ENCODE data around the gene IZUMO1. TPM values are rescaled to one million over a fixed set of nuclear protein-coding genes. Genes with fewer than 3 reads are reported as not detected.
A peak's percentile ranks its signal among the peaks of the same experiment; 100 is the strongest.
"Not testable (repeated sequence)": the region's sequence is repeated elsewhere in the genome, so short reads cannot be mapped to it uniquely, and the experiment has no call there.

IZUMO1 gene
- total and polyA plus RNA-seq, 2 of the 13 experiments (the other 11 are each of a cell fraction or from before 2014, with no cell fraction given), result 0.07 to 0.22 TPM

DNA sequence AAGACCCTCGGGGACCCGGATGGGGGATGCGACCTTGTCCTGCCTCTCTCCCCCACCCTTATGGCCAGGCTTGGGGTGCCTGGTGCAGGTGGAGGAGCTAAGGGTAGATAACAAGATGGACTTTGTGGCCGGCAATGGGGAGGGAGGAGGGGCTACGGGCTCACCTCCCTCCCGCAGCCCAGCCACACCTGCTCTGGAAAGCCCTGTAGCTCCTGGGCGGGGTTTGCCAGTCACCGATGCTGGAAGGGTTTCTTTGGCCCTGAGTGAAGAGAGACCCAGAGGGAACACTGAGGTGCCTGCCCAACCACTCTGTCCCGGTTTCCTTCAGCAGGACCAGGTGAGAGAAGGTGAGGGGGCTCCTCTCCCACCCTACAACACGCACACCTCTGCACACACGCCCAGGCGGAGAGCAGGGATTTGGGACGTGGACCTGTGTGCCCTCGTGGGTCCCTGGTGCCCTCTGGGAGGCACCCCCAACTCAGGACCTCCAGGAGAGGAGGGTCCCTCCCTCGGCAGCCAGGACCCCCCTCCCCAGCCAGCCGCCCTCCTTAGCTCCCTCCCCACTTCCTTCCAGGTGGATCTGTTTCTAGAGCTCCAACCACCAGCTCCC lies 50.9 kb downstream of the IZUMO1 start, which contains the start of gene FUT2 (continued):
- TF ChIP-seq, protein P1, sequence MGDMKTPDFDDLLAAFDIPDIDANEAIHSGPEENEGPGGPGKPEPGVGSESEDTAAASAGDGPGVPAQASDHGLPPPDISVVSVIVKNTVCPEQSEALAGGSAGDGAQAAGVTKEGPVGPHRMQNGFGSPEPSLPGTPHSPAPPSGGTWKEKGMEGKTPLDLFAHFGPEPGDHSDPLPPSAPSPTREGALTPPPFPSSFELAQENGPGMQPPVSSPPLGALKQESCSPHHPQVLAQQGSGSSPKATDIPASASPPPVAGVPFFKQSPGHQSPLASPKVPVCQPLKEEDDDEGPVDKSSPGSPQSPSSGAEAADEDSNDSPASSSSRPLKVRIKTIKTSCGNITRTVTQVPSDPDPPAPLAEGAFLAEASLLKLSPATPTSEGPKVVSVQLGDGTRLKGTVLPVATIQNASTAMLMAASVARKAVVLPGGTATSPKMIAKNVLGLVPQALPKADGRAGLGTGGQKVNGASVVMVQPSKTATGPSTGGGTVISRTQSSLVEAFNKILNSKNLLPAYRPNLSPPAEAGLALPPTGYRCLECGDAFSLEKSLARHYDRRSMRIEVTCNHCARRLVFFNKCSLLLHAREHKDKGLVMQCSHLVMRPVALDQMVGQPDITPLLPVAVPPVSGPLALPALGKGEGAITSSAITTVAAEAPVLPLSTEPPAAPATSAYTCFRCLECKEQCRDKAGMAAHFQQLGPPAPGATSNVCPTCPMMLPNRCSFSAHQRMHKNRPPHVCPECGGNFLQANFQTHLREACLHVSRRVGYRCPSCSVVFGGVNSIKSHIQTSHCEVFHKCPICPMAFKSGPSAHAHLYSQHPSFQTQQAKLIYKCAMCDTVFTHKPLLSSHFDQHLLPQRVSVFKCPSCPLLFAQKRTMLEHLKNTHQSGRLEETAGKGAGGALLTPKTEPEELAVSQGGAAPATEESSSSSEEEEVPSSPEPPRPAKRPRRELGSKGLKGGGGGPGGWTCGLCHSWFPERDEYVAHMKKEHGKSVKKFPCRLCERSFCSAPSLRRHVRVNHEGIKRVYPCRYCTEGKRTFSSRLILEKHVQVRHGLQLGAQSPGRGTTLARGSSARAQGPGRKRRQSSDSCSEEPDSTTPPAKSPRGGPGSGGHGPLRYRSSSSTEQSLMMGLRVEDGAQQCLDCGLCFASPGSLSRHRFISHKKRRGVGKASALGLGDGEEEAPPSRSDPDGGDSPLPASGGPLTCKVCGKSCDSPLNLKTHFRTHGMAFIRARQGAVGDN (CRISPR knock-in tag; IDR thresholded peaks at IDR 0.05), result peak; percentile 46
- TF ChIP-seq, protein P2, sequence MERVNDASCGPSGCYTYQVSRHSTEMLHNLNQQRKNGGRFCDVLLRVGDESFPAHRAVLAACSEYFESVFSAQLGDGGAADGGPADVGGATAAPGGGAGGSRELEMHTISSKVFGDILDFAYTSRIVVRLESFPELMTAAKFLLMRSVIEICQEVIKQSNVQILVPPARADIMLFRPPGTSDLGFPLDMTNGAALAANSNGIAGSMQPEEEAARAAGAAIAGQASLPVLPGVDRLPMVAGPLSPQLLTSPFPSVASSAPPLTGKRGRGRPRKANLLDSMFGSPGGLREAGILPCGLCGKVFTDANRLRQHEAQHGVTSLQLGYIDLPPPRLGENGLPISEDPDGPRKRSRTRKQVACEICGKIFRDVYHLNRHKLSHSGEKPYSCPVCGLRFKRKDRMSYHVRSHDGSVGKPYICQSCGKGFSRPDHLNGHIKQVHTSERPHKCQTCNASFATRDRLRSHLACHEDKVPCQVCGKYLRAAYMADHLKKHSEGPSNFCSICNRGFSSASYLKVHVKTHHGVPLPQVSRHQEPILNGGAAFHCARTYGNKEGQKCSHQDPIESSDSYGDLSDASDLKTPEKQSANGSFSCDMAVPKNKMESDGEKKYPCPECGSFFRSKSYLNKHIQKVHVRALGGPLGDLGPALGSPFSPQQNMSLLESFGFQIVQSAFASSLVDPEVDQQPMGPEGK (CRISPR knock-in tag; IDR thresholded peaks at IDR 0.05), result peak; percentile 50; the same call in 1 of the 2 replicates
- TF ChIP-seq HNF4A (CRISPR knock-in tag; IDR thresholded peaks at IDR 0.05) (peak; percentile 66; the same call in 1 of the 2 replicates), NFKB2 (CRISPR knock-in tag; IDR thresholded peaks at IDR 0.05; ENCODE audit: borderline replicate concordance) (0 out of 2 replicates have a peak, but pooled peaks have one; percentile 24)

DNA sequence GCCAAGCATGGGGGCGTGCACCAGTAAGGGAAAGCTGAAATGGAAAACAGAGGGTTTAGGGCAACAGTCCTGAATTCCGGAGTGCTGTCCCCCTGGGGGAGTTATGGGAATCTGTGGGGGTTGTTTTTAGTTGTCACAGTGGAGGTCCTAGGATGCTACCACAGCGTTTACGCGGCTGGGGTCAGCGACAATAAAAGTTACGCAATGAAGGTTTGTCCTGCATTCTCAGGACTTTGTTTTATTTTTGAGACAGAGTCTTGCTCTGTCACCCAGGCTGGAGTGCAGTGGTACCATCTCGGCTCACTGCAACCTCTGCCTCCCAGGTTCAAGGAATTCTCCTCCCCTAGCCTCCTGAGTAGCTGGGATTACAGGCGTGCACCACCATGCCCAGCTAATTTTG lies 53.1 kb downstream of the IZUMO1 start:
- H3K36me3 ChIP-seq (replicated peaks in 1 of 2; ENCODE audit: control insufficient read depth in 1 of 2, insufficient read depth in 2 of 2, low read length in 2 of 2); H3K4me2 ChIP-seq (ENCODE audit: low read depth, low read length); H3K27me3 ChIP-seq (ENCODE audit: control insufficient read depth in 1 of 2, insufficient read depth in 2 of 2, low read length in 2 of 2); intact Hi-C loops (cut with micrococcal nuclease; ENCODE audit: unreplicated experiment); H3K27ac ChIP-seq (ENCODE audit: extremely low read length, insufficient read depth, low read length); POLR2A ChIA-PET; ATAC-seq; H3K4me3 ChIP-seq (replicated peaks in 1 of 3; ENCODE audit: insufficient read depth in 1 of 3, low read depth in 2 of 3, low read length in 3 of 3); CTCF ChIA-PET (ENCODE audit: low intra/inter-chr PET ratio, low total read pairs); H2AFZ ChIP-seq (ENCODE audit: low read length); H3K9me3 ChIP-seq (ENCODE audit: low read length); H3K79me2 ChIP-seq (ENCODE audit: insufficient read depth, low read length); BruUV-seq (replicated peaks); H4K20me1 ChIP-seq (ENCODE audit: insufficient read depth, low read length); FAIRE-seq; H3K9ac ChIP-seq (ENCODE audit: insufficient read depth, low read depth, low read length); DNase-seq (ENCODE audit: low spot score); in situ Hi-C loops (cut with HindIII; ENCODE audit: extremely low pct_ligation_motif_present, low pct_unique_long_range_greater_than_20kb): not testable (repeated sequence)
- TF ChIP-seq CEBPB (IDR thresholded peaks at IDR 0.05; ENCODE audit: borderline replicate concordance, low read depth, low read length), result peak; percentile 83
- peak; percentile 68 for TF ChIP-seq CEBPG (CRISPR knock-in tag; IDR thresholded peaks at IDR 0.05)
- H3K4me1 ChIP-seq (ENCODE audit: insufficient read depth, low read length), result peaks cover 35% of the 10 kb centered on the region
- WGBS (ENCODE audit: low lambda C conversion rate), result 30% methylated on average over 8 of the region's 9 CpGs

Small RNAs within 50 kb of the gene (small RNA-seq; reads per million reads assigned to genes)
- 0 reads per million in 3 experiments for gene RNU6-317P (ENCODE audit: insufficient read depth in 2 of 3, insufficient read length in 3 of 3, low read depth in 2 of 3, low replicate concordance in 1 of 3)

Other genes starting within 250 kb of the IZUMO1 start
- gene LMTK3, start 235.1 kb downstream of the IZUMO1 start, total RNA-seq (2016; rRNA removed; fragmentation: Illumina TruSeq; extraction: Trizol), result 0.22 and 0.29 TPM in 2 replicates
- gene LMTK3, start 235.1 kb downstream of the IZUMO1 start, polyA plus RNA-seq (2011; rRNA removed), result 0.18 and 0.30 TPM in 2 replicates
- gene SULT2B1, start 194.7 kb downstream of the IZUMO1 start, total RNA-seq (2016; rRNA removed; fragmentation: Illumina TruSeq; extraction: Trizol), result not detected in 2 replicates
- 0.07 and 0.13 TPM in 2 replicates for gene SULT2B1, start 194.7 kb downstream of the IZUMO1 start, polyA plus RNA-seq (2011; rRNA removed)
- not detected in 2 replicates for gene SPACA4, start 140.2 kb downstream of the IZUMO1 start, total RNA-seq (2016; rRNA removed; fragmentation: Illumina TruSeq; extraction: Trizol)
- not detected in 2 replicates for gene SPACA4, start 140.2 kb downstream of the IZUMO1 start, polyA plus RNA-seq (2011; rRNA removed)
- gene FAM83E, start 131.8 kb downstream of the IZUMO1 start, total RNA-seq (2016; rRNA removed; fragmentation: Illumina TruSeq; extraction: Trizol), result 0.60 TPM in 1 of 2 replicates, not detected in the other
- 0.13 and 0.18 TPM in 2 replicates for gene FAM83E, start 131.8 kb downstream of the IZUMO1 start, polyA plus RNA-seq (2011; rRNA removed)
- 1,485 and 1,498 TPM in 2 replicates for gene RPL18, start 127.7 kb downstream of the IZUMO1 start, total RNA-seq (2016; rRNA removed; fragmentation: Illumina TruSeq; extraction: Trizol)
- 1,639 and 1,894 TPM in 2 replicates for gene RPL18, start 127.7 kb downstream of the IZUMO1 start, polyA plus RNA-seq (2011; rRNA removed)
- gene SPHK2, start 127.4 kb downstream of the IZUMO1 start, total RNA-seq (2016; rRNA removed; fragmentation: Illumina TruSeq; extraction: Trizol), result 11.1 and 14.4 TPM in 2 replicates
- gene SPHK2, start 127.4 kb downstream of the IZUMO1 start, polyA plus RNA-seq (2011; rRNA removed), result 2.9 and 4.5 TPM in 2 replicates
- 5.5 and 5.8 TPM in 2 replicates for gene DBP, start 109.5 kb downstream of the IZUMO1 start, total RNA-seq (2016; rRNA removed; fragmentation: Illumina TruSeq; extraction: Trizol)
- gene DBP, start 109.5 kb downstream of the IZUMO1 start, polyA plus RNA-seq (2011; rRNA removed), result 1.7 and 2.1 TPM in 2 replicates
- 0.24 and 0.58 TPM in 2 replicates for gene CA11, start 100.7 kb downstream of the IZUMO1 start, total RNA-seq (2016; rRNA removed; fragmentation: Illumina TruSeq; extraction: Trizol)
- gene CA11, start 100.7 kb downstream of the IZUMO1 start, polyA plus RNA-seq (2011; rRNA removed), result 0.41 and 1.4 TPM in 2 replicates
- gene NTN5, start 73.9 kb downstream of the IZUMO1 start, total RNA-seq (2016; rRNA removed; fragmentation: Illumina TruSeq; extraction: Trizol), result not detected in 2 replicates
- 0.03 and 0.05 TPM in 2 replicates for gene NTN5, start 73.9 kb downstream of the IZUMO1 start, polyA plus RNA-seq (2011; rRNA removed)
- gene FUT2, start 50.9 kb downstream of the IZUMO1 start, total RNA-seq (2016; rRNA removed; fragmentation: Illumina TruSeq; extraction: Trizol), result 0.07 TPM in 1 of 2 replicates, not detected in the other
- gene FUT2, start 50.9 kb downstream of the IZUMO1 start, polyA plus RNA-seq (2011; rRNA removed), result 0.10 TPM in 1 of 2 replicates, not detected in the other
- gene MAMSTR, start 27.2 kb downstream of the IZUMO1 start, total RNA-seq (2016; rRNA removed; fragmentation: Illumina TruSeq; extraction: Trizol), result 2.0 and 2.2 TPM in 2 replicates
- 2.4 and 2.7 TPM in 2 replicates for gene MAMSTR, start 27.2 kb downstream of the IZUMO1 start, polyA plus RNA-seq (2011; rRNA removed)
- gene RASIP1, start 6.3 kb downstream of the IZUMO1 start, total RNA-seq (2016; rRNA removed; fragmentation: Illumina TruSeq; extraction: Trizol), result 0.44 and 0.49 TPM in 2 replicates
- 0.58 and 1.1 TPM in 2 replicates for gene RASIP1, start 6.3 kb downstream of the IZUMO1 start, polyA plus RNA-seq (2011; rRNA removed)
- 0.07 TPM in 2 replicates for gene FUT1, start 5.7 kb upstream of the IZUMO1 start, total RNA-seq (2016; rRNA removed; fragmentation: Illumina TruSeq; extraction: Trizol)
- 1.1 and 1.5 TPM in 2 replicates for gene FUT1, start 5.7 kb upstream of the IZUMO1 start, polyA plus RNA-seq (2011; rRNA removed)
- gene FGF21, start 8.6 kb upstream of the IZUMO1 start, total RNA-seq (2016; rRNA removed; fragmentation: Illumina TruSeq; extraction: Trizol), result not detected in 2 replicates
- 0.17 TPM in 2 replicates for gene FGF21, start 8.6 kb upstream of the IZUMO1 start, polyA plus RNA-seq (2011; rRNA removed)
- gene BCAT2, start 64.1 kb upstream of the IZUMO1 start, total RNA-seq (2016; rRNA removed; fragmentation: Illumina TruSeq; extraction: Trizol), result 2.3 and 2.5 TPM in 2 replicates
- gene BCAT2, start 64.1 kb upstream of the IZUMO1 start, polyA plus RNA-seq (2011; rRNA removed), result 3.6 TPM in 2 replicates
- gene HSD17B14, start 89.6 kb upstream of the IZUMO1 start, total RNA-seq (2016; rRNA removed; fragmentation: Illumina TruSeq; extraction: Trizol), result 0.53 and 0.58 TPM in 2 replicates
- 1.2 and 1.8 TPM in 2 replicates for gene HSD17B14, start 89.6 kb upstream of the IZUMO1 start, polyA plus RNA-seq (2011; rRNA removed)
- gene PLEKHA4, start 121.7 kb upstream of the IZUMO1 start, total RNA-seq (2016; rRNA removed; fragmentation: Illumina TruSeq; extraction: Trizol), result 4.3 and 6.0 TPM in 2 replicates
- gene PLEKHA4, start 121.7 kb upstream of the IZUMO1 start, polyA plus RNA-seq (2011; rRNA removed), result 4.8 and 6.0 TPM in 2 replicates
- 7.8 and 18.5 TPM in 2 replicates for gene PPP1R15A, start 125.5 kb upstream of the IZUMO1 start, total RNA-seq (2016; rRNA removed; fragmentation: Illumina TruSeq; extraction: Trizol)
- gene PPP1R15A, start 125.5 kb upstream of the IZUMO1 start, polyA plus RNA-seq (2011; rRNA removed), result 15.2 and 15.6 TPM in 2 replicates
- gene TULP2, start 151.8 kb upstream of the IZUMO1 start, total RNA-seq (2016; rRNA removed; fragmentation: Illumina TruSeq; extraction: Trizol), result not detected in 2 replicates
- gene TULP2, start 151.8 kb upstream of the IZUMO1 start, polyA plus RNA-seq (2011; rRNA removed), result 0.04 and 0.08 TPM in 2 replicates
- gene NUCB1, start 153.4 kb upstream of the IZUMO1 start, total RNA-seq (2016; rRNA removed; fragmentation: Illumina TruSeq; extraction: Trizol), result 34.3 and 82.3 TPM in 2 replicates
- gene NUCB1, start 153.4 kb upstream of the IZUMO1 start, polyA plus RNA-seq (2011; rRNA removed), result 106 and 144 TPM in 2 replicates
- 0.13 and 0.29 TPM in 2 replicates for gene DHDH, start 186.8 kb upstream of the IZUMO1 start, total RNA-seq (2016; rRNA removed; fragmentation: Illumina TruSeq; extraction: Trizol)
- gene DHDH, start 186.8 kb upstream of the IZUMO1 start, polyA plus RNA-seq (2011; rRNA removed), result 0.91 and 1.9 TPM in 2 replicates
- gene BAX, start 208.0 kb upstream of the IZUMO1 start, total RNA-seq (2016; rRNA removed; fragmentation: Illumina TruSeq; extraction: Trizol), result 167 and 176 TPM in 2 replicates
- gene BAX, start 208.0 kb upstream of the IZUMO1 start, polyA plus RNA-seq (2011; rRNA removed), result 139 and 164 TPM in 2 replicates
- gene FTL, start 218.4 kb upstream of the IZUMO1 start, total RNA-seq (2016; rRNA removed; fragmentation: Illumina TruSeq; extraction: Trizol), result 3,909 and 8,800 TPM in 2 replicates
- 2,513 and 2,721 TPM in 2 replicates for gene FTL, start 218.4 kb upstream of the IZUMO1 start, polyA plus RNA-seq (2011; rRNA removed)
- gene GYS1, start 246.4 kb upstream of the IZUMO1 start, total RNA-seq (2016; rRNA removed; fragmentation: Illumina TruSeq; extraction: Trizol), result 16.4 and 18.4 TPM in 2 replicates
- gene GYS1, start 246.4 kb upstream of the IZUMO1 start, polyA plus RNA-seq (2011; rRNA removed), result 34.3 and 42.1 TPM in 2 replicates
- 108 and 122 TPM in 2 replicates for gene RUVBL2, start 247.0 kb upstream of the IZUMO1 start, total RNA-seq (2016; rRNA removed; fragmentation: Illumina TruSeq; extraction: Trizol)
- 109 and 120 TPM in 2 replicates for gene RUVBL2, start 247.0 kb upstream of the IZUMO1 start, polyA plus RNA-seq (2011; rRNA removed)

Measured in HepG2 (cell line).